Measurements from ENCODE around the gene GLRA2. TPM values are rescaled to one million over a fixed set of nuclear protein-coding genes. Genes with fewer than 3 reads are reported as not detected.

The GLRA2 gene
- not detected for total RNA-seq

GRCh38 chrX:14529290-14529989 lies at the start of gene GLRA2:
GLRA2 (plus strand) TSS chrX:14529536; CDS start chrX:14530058, 522 bp downstream.
- no peak for ATAC-seq

GRCh38 chrX:14489437-14489836 lies 39.9 kb upstream of the GLRA2 start:
- no peak for ATAC-seq
- no peak for DNase-seq (ENCODE audit: low spot score)

More at GRCh38 chrX:14529290-14529989, at the start of gene GLRA2:
- no peak for DNase-seq (ENCODE audit: low spot score)

- no peak for ATAC-seq
Observed at GRCh38 chrX:14491689-14492088, 37.6 kb upstream of the GLRA2 start.

GRCh38 chrX:14496674-14497073 lies 32.7 kb upstream of the GLRA2 start:
- ATAC-seq (no peak), DNase-seq (ENCODE audit: low spot score) (no peak)

More at GRCh38 chrX:14491689-14492088, 37.6 kb upstream of the GLRA2 start:
- no peak for DNase-seq (ENCODE audit: low spot score)

- DNase-seq (ENCODE audit: low spot score) (no peak), ATAC-seq (peak; percentile 49)
Observed at GRCh38 chrX:14497184-14497666, 32.1 kb upstream of the GLRA2 start.

- DNase-seq (ENCODE audit: low spot score) (no peak), ATAC-seq (no peak)
Observed at GRCh38 chrX:14501327-14501726, 28.0 kb upstream of the GLRA2 start.

- DNase-seq (ENCODE audit: low spot score) = no peak
- no peak for ATAC-seq
Observed at GRCh38 chrX:14504960-14505538, 24.3 kb upstream of the GLRA2 start.

- ATAC-seq (no peak), DNase-seq (ENCODE audit: low spot score) (no peak)
Observed at GRCh38 chrX:14505648-14506047, 23.7 kb upstream of the GLRA2 start.

- ATAC-seq (no peak), DNase-seq (ENCODE audit: low spot score) (no peak)
Observed at GRCh38 chrX:14506866-14507265, 22.5 kb upstream of the GLRA2 start.

- DNase-seq (ENCODE audit: low spot score) = no peak
- no peak for ATAC-seq
Observed at GRCh38 chrX:14508025-14508690, 21.2 kb upstream of the GLRA2 start.

GRCh38 chrX:14509325-14510057 lies 19.8 kb upstream of the GLRA2 start:
- no peak for DNase-seq (ENCODE audit: low spot score)
- ATAC-seq = no peak

- ATAC-seq (peak; percentile 27), DNase-seq (ENCODE audit: low spot score) (peak; percentile 43)
Observed at GRCh38 chrX:14528629-14529289, 577 bp upstream of the GLRA2 start.

GRCh38 chrX:14533867-14534266 lies 4.5 kb downstream of the GLRA2 start:
- DNase-seq (ENCODE audit: low spot score) (no peak), ATAC-seq (no peak)

GRCh38 chrX:14546190-14546589 lies 16.9 kb downstream of the GLRA2 start:
- no peak for DNase-seq (ENCODE audit: low spot score)
- ATAC-seq = no peak

- ATAC-seq (no peak), DNase-seq (ENCODE audit: low spot score) (no peak)
Observed at GRCh38 chrX:14554131-14554715, 24.9 kb downstream of the GLRA2 start.

- ATAC-seq = no peak
- no peak for DNase-seq (ENCODE audit: low spot score)
Observed at GRCh38 chrX:14564058-14564457, 34.7 kb downstream of the GLRA2 start.

- DNase-seq (ENCODE audit: low spot score) (no peak), ATAC-seq (no peak)
Observed at GRCh38 chrX:14573161-14573560, 43.8 kb downstream of the GLRA2 start.

- ATAC-seq (no peak), DNase-seq (ENCODE audit: low spot score) (no peak)
Observed at GRCh38 chrX:14581081-14581480, 51.7 kb downstream of the GLRA2 start.

- no peak for ATAC-seq
- DNase-seq (ENCODE audit: low spot score) = no peak
Observed at GRCh38 chrX:14584548-14584947, 55.2 kb downstream of the GLRA2 start.

- no peak for DNase-seq (ENCODE audit: low spot score)
- no peak for ATAC-seq
Observed at GRCh38 chrX:14590216-14590615, 60.9 kb downstream of the GLRA2 start.

Measured in left lobe of liver (tissue), 2 donors.